A673 (cell line): ENCODE measurements around the gene MACROH2A1. TPM values are rescaled to one million over a fixed set of nuclear protein-coding genes. Genes with fewer than 3 reads are reported as not detected.

Source experiments
- BruUV-seq: library from RNA; stranded (reverse); fragments of 400-500 nt; replicated peaks from 2 replicates; lab custom pipeline; 2021; lab: Mats Ljungman, UMichigan
- CTCF ChIA-PET: fragments of 300-600 bp; sonication (Branson Sonifier 250); formaldehyde crosslinking; loops from one replicate; lab custom pipeline; 2022; ENCODE audit warnings: antibody characterized with exemption; lab: Charles Lee
- POLR2A ChIA-PET: fragments of 300-600 bp; sonication (Branson Sonifier 250); formaldehyde crosslinking; loops from one replicate; lab custom pipeline; 2022; ENCODE audit warnings: antibody characterized with exemption; ENCODE audit not compliant: low non-redundant PET; lab: Charles Lee
- DNase-seq: peaks from one replicate; pipeline ENCODE4 v3.0.0-alpha.2; 2015; ENCODE audit warnings: low spot score
- H3K27ac ChIP-seq: fragments of 200-600 bp; sonication (generic); 2 replicates; pipeline ENCODE4 v1.5.1; 2016; ENCODE audit warnings: mixed run types, low read depth, mild to moderate bottlenecking, mixed read lengths, antibody characterized with exemption, low read length; ENCODE audit not compliant: poor library complexity, severe bottlenecking
- H3K27me3 ChIP-seq: fragments of 200-600 bp; sonication (generic); replicated peaks from 2 replicates; pipeline ENCODE4 v1.6.1; 2017; ENCODE audit warnings: mixed run types, low read depth, mild to moderate bottlenecking, mixed read lengths, antibody characterized with exemption, low read length; ENCODE audit not compliant: insufficient read depth, poor library complexity
- H3K36me3 ChIP-seq: fragments of 200-600 bp; sonication (generic); 2 replicates; pipeline ENCODE4 v1.6.1; 2016; ENCODE audit warnings: mixed run types, mild to moderate bottlenecking, mixed read lengths, antibody characterized with exemption, low read length; ENCODE audit not compliant: insufficient read depth, poor library complexity, severe bottlenecking
- H3K4me1 ChIP-seq: fragments of 200-600 bp; sonication (generic); 2 replicates; pipeline ENCODE4 v1.6.1; 2017; ENCODE audit warnings: mixed run types, mild to moderate bottlenecking, mixed read lengths, antibody characterized with exemption, low read length; ENCODE audit not compliant: insufficient read depth, poor library complexity, severe bottlenecking
- H3K4me3 ChIP-seq: fragments of 200-600 bp; sonication (generic); 2 replicates; pipeline ENCODE4 v1.5.1; 2016; ENCODE audit warnings: low read depth, mixed run types, mild to moderate bottlenecking, mixed read lengths, low read length; ENCODE audit not compliant: poor library complexity, severe bottlenecking
- H3K9me3 ChIP-seq: fragments of 200-600 bp; sonication (generic); 2 replicates; pipeline ENCODE4 v1.6.1; 2016; ENCODE audit warnings: mixed run types, low read depth, mild to moderate bottlenecking, mixed read lengths, antibody characterized with exemption, low read length; ENCODE audit not compliant: poor library complexity, severe bottlenecking
- CTCF ChIP-seq: fragments of 300-800, 200-600 bp; sonication (generic); conservative IDR thresholded peaks from 2 replicates; pipeline ENCODE4 v1.5.1; 2017; ENCODE audit warnings: low read depth, mild to moderate bottlenecking, antibody characterized with exemption, low read length, moderate library complexity, mixed read lengths
- EZH2 ChIP-seq: fragments of 200-600 bp; sonication (generic); IDR thresholded peaks from 2 replicates; pipeline ENCODE4 v1.6.1; 2017; ENCODE audit warnings: borderline replicate concordance, low read depth, mild to moderate bottlenecking, mixed read lengths, antibody characterized with exemption, low read length; ENCODE audit not compliant: poor library complexity, severe bottlenecking
- intact Hi-C: fragments of 100-400 bp; cut with micrococcal nuclease; formaldehyde crosslinking; loops from one replicate; pipeline ENCODE4 v1.10.0; 2022; ENCODE audit not compliant: unreplicated experiment
- total RNA-seq: library from RNA; stranded (reverse); gene quantifications from 2 replicates; pipeline ENCODE4 v1.2.3, GENCODE V29; 2021

MACROH2A1 gene
- total RNA-seq, 1 experiment from 2014 or later, result 264 TPM

- DNase-seq, result peak; percentile 11
- H3K27ac ChIP-seq, result no peak overlapping the region
- intact Hi-C loops, result no loop called here
- CTCF ChIA-PET, result no interaction called here
- peaks cover 68% of the 10 kb centered on the region for H3K36me3 ChIP-seq
- BruUV-seq, result no TSS peak
- TF ChIP-seq CTCF, result no peak
- TF ChIP-seq EZH2, result no peak
- H3K4me3 ChIP-seq, result no peak overlapping the region
- no peaks in the 10 kb centered on the region for H3K4me1 ChIP-seq
- no peaks in the 10 kb centered on the region for H3K27me3 ChIP-seq
- no peaks in the 10 kb centered on the region for H3K9me3 ChIP-seq
- POLR2A ChIA-PET, result no interaction called here
These were observed 21.9 kb downstream of the MACROH2A1 start for GRCh38 chr5:135376961-135377624.

- Histone ChIP-seq H3K27me3 (no peaks in the 10 kb centered on the region), H3K4me3 (no peak overlapping the region), H3K9me3 (no peaks in the 10 kb centered on the region), H3K4me1 (no peaks in the 10 kb centered on the region), H3K27ac (no peak overlapping the region), H3K36me3 (peaks cover 62% of the 10 kb centered on the region)
- POLR2A ChIA-PET, result interaction anchor here (0.7 kb wide), 1 partner anchor 904 kb away, joined by 3 read pairs; no protein-coding TSS in a partner anchor
- intact Hi-C loops, result no loop called here
- no TSS peak for BruUV-seq
- CTCF ChIA-PET, result no interaction called here
- DNase-seq, result no peak
- no peak for TF ChIP-seq CTCF
- TF ChIP-seq EZH2, result no peak
These were observed 23.8 kb downstream of the MACROH2A1 start for GRCh38 chr5:135375040-135375793.

GRCh38 chr5:135373736-135374515, 25.1 kb downstream of the MACROH2A1 start:
- TF ChIP-seq EZH2 (no peak), CTCF (no peak)
- H3K36me3 ChIP-seq, result peaks cover 62% of the 10 kb centered on the region
- no peak for DNase-seq
- no TSS peak for BruUV-seq
- no peaks in the 10 kb centered on the region for H3K27me3 ChIP-seq
- intact Hi-C loops, result no loop called here
- H3K4me3 ChIP-seq, result no peak overlapping the region
- H3K4me1 ChIP-seq, result no peaks in the 10 kb centered on the region
- ChIA-PET POLR2A (no interaction called here), CTCF (no interaction called here)
- no peak overlapping the region for H3K27ac ChIP-seq
- no peaks in the 10 kb centered on the region for H3K9me3 ChIP-seq
